ENCODE measurements around the gene SYT1. TPM values are rescaled to one million over a fixed set of nuclear protein-coding genes. Genes with fewer than 3 reads are reported as not detected.

The SYT1 gene
- total and polyA plus RNA-seq, 2 of the 8 experiments (the other 6 are each of a cell fraction or from before 2014, with no cell fraction given), result 11.0 to 34.6 TPM

GRCh38 chr12:79012636-79013035 is 148.1 kb downstream of the SYT1 start:
- no peak overlapping the region for H4K5ac ChIP-seq (ENCODE audit: insufficient read length, low read depth, low read length)
- no peak overlapping the region for H3K56ac ChIP-seq (replicated peaks; ENCODE audit: insufficient read length, low read depth, low read length)
- no peak overlapping the region for H4K8ac ChIP-seq (ENCODE audit: extremely low read depth, insufficient read depth, low read length)
- H2BK12ac ChIP-seq (ENCODE audit: low read depth, low read length), result no peak overlapping the region
- no peak overlapping the region for H3K27ac ChIP-seq (ENCODE audit: low read depth, low read length)
- no peak overlapping the region for H3K14ac ChIP-seq (ENCODE audit: insufficient read length)
- H3K9me3 ChIP-seq (ENCODE audit: insufficient read depth in 2 of 2, low read depth in 1 of 2, low read length in 1 of 2), result no peaks in the 10 kb centered on the region
- H3K9ac ChIP-seq (replicated peaks in 1 of 4; ENCODE audit: extremely low read depth in 1 of 4, low read depth in 3 of 4, low read length in 3 of 4), result no peak overlapping the region
- H3K18ac ChIP-seq (ENCODE audit: extremely low read depth, low read length), result no peak overlapping the region
- peaks cover 0 to 2% of the 10 kb centered on the region in 2 experiments for H4K20me1 ChIP-seq (replicated peaks in 1 of 2; ENCODE audit: control insufficient read depth in 1 of 2, insufficient read depth in 2 of 2, low read length in 2 of 2)
- no peak overlapping the region for H2BK15ac ChIP-seq (ENCODE audit: low read length)
- no peak for DNase-seq (ENCODE audit: low read depth in 1 of 2, low spot score in 2 of 2)
- no peaks in the 10 kb centered on the region for H3K79me1 ChIP-seq (ENCODE audit: low read depth, low read length)
- H3K23me2 ChIP-seq (ENCODE audit: low read depth, low read length), result no peaks in the 10 kb centered on the region
- H3K4me2 ChIP-seq (ENCODE audit: insufficient read depth in 1 of 2, low read depth in 2 of 2, low read length in 2 of 2), result no peak overlapping the region
- H3K36me3 ChIP-seq (ENCODE audit: control insufficient read depth in 2 of 4, insufficient read depth in 4 of 4, low read length in 3 of 4), result no peaks in the 10 kb centered on the region; a peak in 1 of 8 replicates
- no peak overlapping the region for H3K23ac ChIP-seq (ENCODE audit: insufficient read length)
- H4K91ac ChIP-seq (replicated peaks; ENCODE audit: insufficient read length, low read length), result no peak overlapping the region
- WGBS, 2 experiments (ENCODE audit: extremely low coverage in 1 of 2, insufficient coverage in 1 of 2, insufficient read length in 1 of 2, insufficient replicate concordance in 2 of 2, low coverage in 1 of 2, low lambda C conversion rate in 2 of 2, missing lambda C conversion rate in 1 of 2), result 93% methylated on average over 3 of the region's 3 CpGs; no CpG with 5 or more reads in 1 of the 2 experiments
- no peak overlapping the region for H2AFZ ChIP-seq (ENCODE audit: low read length)
- CTCF ChIA-PET (ENCODE audit: partially characterized antibody), result no interaction called here
- no peak for FAIRE-seq
- H2AK5ac ChIP-seq (ENCODE audit: low read depth, low read length), result no peak overlapping the region
- H2BK20ac ChIP-seq (ENCODE audit: low read length), result no peak overlapping the region
- H3K27me3 ChIP-seq (replicated peaks in 1 of 4; ENCODE audit: control insufficient read depth in 3 of 4, extremely low read depth in 1 of 4, insufficient read depth in 3 of 4, low read length in 3 of 4), result no peaks in the 10 kb centered on the region
- POLR2A ChIA-PET (ENCODE audit: partially characterized antibody), result no interaction called here
- no peak overlapping the region for H3K4me3 ChIP-seq (ENCODE audit: extremely low read depth in 1 of 4, insufficient read depth in 2 of 4, low read depth in 3 of 4, low read length in 4 of 4)
- H3K4me1 ChIP-seq (replicated peaks in 1 of 4; ENCODE audit: control insufficient read depth in 3 of 4, insufficient read depth in 4 of 4, low read length in 3 of 4), result no peaks in the 10 kb centered on the region
- H2BK120ac ChIP-seq (replicated peaks; ENCODE audit: low read depth, low read length), result no peak overlapping the region
- H3K79me2 ChIP-seq (ENCODE audit: control insufficient read depth in 1 of 2, insufficient read depth in 2 of 2, low read length in 2 of 2), result no peaks in the 10 kb centered on the region
- H2BK5ac ChIP-seq (ENCODE audit: low read depth, low read length), result no peak overlapping the region
- no peak overlapping the region for H3K4ac ChIP-seq (replicated peaks; ENCODE audit: insufficient read length, low read depth, low read length)
- no peak for TF ChIP-seq POU5F1 (IDR thresholded peaks at IDR 0.05; ENCODE audit: low read depth, low read length)
- no peak for TF ChIP-seq SUZ12 (IDR thresholded peaks at IDR 0.05; ENCODE audit: low read length)
- TF ChIP-seq KDM4A (IDR thresholded peaks at IDR 0.05; ENCODE audit: low read depth, low read length, severe bottlenecking), result no peak
- TF ChIP-seq RXRA (IDR thresholded peaks at IDR 0.05; ENCODE audit: insufficient read depth, low read depth, low read length), result no peak
- no peak for TF ChIP-seq NANOG (IDR thresholded peaks at IDR 0.05; ENCODE audit: insufficient read depth, low read depth, low read length, poor library complexity, severe bottlenecking)
- no peak for TF ChIP-seq EZH2 (IDR thresholded peaks at IDR 0.05; ENCODE audit: low read depth, low read length, severe bottlenecking)
- no peak for TF ChIP-seq ATF2 (IDR thresholded peaks at IDR 0.05; ENCODE audit: low read length)
- TF ChIP-seq CHD1 (IDR thresholded peaks at IDR 0.05; ENCODE audit: low read depth, low read length), result no peak
- TF ChIP-seq SIN3A (conservative IDR thresholded peaks at IDR 0.05 in 1 of 2, IDR thresholded peaks at IDR 0.05 in 1 of 2; ENCODE audit: low read depth in 1 of 2, low read length in 2 of 2), result no peak

Measured in H1 (cell line).